SKM-1 treated with dmso at 0.1 percent for 144 hours (cell line): Measurements from ENCODE around the gene SMAD6.

Experiments
- DNase-seq: peaks from one replicate; lab custom pipeline; 2025; ENCODE audit not compliant: unreplicated experiment; lab: John Stamatoyannopoulos, UW

Gene SMAD6

DNA sequence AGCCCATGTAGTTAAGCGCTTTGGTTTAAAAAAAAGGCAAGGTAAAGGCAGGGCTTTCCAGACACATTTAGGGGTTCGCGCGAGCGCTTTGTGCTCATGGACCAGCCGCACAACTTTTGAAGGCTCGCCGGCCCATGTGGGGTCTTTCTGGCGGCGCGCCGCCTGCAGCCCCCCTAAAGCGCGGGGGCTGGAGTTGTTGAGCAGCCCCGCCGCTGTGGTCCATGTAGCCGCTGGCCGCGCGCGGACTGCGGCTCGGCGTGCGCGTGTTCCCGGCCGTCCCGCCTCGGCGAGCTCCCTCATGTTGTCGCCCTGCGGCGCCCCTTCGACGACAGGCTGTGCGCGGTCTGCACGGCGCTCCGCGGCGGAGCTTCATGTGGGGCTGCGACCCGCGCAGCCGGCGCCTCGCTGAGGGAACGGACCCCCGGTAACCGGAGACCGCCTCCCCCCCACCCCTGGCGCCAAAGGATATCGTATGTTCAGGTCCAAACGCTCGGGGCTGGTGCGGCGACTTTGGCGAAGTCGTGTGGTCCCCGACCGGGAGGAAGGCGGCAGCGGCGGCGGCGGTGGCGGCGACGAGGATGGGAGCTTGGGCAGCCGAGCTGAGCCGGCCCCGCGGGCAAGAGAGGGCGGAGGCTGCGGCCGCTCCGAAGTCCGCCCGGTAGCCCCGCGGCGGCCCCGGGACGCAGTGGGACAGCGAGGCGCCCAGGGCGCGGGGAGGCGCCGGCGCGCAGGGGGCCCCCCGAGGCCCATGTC lies 927 bp downstream of the SMAD6 start:
- DNase-seq: no peak

GRCh38 chr15:66703540-66703941 lies 1.5 kb downstream of the SMAD6 start:
- DNase-seq: no peak

DNA sequence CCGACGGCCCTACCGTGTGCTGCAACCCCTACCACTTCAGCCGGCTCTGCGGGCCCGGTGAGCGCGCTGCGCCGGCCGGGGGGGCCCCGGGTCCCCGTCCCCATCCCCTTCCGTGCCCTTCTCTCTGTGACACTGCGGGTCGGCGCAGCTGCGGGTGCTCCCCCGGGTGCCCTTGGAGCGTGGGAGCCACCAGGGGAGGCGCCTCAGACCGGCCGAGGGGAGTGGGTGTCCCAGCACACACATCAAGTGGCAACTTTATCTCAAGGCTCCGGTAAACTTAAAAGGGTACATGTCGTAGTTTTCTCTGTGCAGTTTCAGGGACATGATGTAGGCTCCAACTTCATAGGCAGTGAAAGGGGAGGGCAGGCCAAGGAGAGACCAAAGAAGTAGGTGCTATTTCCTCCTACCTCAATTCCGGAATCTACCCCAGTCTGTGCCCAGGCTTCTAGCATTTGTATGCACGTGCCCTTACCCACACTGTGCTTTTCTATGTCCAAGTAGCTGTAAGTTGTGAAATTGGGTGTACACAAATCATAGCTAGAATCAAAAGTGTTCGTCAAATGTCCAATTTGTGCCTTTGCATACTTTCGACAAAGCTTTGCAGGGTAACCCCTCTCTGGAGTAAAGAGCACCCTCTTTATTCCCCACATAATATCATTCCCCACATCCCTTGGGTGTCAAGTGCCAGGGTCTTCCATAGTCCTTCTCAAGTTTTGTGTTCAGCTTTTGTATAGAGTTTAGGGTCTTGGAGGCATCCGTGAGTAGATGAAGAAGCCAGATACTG lies 2.2 kb downstream of the SMAD6 start:
- no peak for DNase-seq

DNA sequence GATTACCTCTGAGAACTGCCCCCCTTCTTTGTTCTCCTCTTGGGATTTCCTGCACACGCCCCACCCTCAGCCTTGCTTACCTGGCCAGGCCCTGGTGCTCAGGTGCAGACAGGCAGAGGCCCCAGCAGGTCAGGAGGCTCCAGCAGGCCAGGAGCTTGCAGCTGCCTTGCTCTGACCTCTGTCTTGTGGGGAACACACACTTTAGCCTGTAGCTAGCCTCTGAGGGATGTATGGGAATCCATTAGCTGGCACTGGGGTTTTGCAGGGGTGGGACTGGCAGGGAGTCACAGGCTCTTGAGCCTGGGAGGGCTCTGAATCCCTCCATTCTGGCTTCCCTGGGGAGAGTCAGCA lies 2.7 kb downstream of the SMAD6 start:
- DNase-seq: no peak

DNA sequence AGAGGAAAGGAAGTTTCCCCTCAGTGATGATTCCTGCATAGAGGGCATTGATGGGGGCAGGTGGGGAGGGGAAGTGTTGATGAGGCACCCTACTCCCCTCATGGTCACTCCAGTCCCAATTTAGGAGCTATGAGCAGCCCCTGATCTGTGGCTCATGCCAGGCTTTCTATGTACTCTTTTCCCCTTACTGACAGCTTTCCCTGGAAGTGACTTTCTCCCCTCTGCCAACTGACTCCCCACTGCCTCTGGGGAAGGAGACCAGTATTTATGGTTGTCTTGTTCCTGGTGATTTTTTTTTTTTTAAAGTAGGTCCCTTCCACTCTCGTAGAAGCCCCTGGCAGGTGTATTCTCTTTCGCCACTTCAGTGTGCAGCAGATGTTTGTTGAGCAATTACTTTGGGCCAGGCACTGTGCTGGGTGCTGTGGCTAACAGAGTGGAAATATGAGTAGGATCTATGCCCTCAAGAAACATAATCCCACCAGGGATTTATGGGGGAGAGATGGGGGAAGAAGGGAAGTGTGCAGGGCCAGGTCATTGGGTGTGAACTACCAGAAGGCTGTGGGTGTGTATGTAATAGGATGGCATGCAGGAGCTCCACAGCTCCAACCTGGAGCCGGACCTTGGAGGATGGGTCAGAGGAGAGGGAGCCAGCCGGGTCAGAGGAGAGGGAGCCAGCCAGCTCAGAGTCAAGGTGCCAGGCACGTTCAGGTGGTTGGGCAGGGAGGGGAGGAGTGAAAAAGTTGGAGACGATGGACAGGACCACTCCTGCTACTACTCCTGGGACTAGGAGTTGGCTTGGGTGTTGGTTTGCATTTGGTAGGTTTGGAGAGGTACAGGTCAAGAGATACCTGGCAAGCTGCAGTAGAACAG lies 3.5 kb downstream of the SMAD6 start:
- DNase-seq: no peak

GRCh38 chr15:66706225-66706732 lies 4.2 kb downstream of the SMAD6 start:
- no peak for DNase-seq

DNA sequence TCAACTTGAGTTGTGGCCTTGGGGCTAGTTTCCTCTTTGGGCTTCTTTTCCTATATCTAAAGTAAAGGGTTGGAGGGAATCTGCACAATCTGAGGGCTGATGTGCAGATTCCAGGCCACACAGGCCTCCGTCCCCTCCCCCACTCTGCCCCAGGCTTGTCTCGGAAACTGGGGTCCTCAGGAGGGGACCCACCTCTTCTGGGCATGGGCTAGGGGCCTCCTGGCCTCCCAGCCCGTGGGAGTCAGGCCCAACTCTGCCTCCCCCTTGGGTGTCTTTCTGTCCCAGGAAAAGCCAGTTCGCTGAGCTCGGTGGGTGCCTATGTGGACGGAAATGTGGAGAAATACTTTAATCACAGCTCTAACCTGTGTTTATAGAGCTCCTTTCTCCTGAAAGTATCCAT lies 4.8 kb downstream of the SMAD6 start:
- no peak for DNase-seq

DNA sequence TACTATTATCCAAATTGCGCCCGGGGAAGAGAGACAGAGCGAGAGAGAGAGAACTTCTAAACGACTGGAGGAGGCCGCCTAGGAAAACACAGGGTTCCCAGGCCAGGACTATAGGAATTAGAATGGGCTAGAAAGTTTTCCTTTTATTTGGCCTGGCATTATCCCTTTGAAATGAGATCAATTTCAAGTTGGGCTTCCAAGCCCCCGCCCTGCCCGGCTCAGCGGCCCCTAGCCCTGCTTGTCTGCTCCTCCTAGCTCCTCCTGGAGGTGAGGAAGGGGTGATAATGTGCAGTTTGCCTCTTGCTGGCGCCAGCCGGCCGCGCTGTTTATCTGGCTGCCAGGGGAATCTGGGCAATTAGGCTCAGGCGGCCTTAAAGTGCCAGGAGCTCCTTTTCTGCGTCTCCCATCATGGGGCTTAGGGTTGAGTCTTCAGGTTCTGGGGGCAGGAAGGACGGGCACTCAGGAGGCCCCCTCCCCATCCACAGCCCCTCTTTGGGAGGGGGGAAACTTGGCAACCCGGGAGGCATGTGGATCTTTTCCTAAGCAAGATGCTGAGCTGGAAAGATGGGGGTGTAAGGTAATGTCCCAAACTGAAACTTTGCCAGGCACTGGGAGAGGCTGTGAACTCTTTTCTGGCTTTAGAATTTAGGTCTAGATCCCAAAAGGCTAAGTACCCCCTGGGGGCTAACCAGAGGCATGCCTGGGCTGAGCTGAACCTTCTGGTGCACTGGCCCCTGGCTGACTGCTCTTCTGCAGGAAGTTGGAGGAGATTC lies 5.5 kb downstream of the SMAD6 start:
- DNase-seq: no peak

DNA sequence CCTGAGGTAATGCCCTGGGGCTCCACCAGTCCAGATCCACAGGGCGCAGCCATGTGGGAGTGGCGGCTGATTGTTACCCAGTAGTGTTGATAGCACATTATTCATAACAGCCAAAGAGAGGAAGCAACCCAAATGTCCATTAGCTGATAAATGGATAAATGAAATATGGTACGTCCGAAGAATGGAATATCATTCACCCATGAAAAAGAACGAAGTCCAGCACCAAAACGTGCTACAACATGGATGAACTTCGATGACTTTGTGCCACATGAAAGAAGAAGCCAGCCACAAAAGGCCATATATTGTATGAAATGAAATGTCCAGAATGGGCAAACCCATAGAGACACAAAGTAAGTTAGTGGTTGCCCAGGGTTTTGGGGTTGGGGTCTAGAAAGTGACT lies 6.4 kb downstream of the SMAD6 start:
- no peak for DNase-seq

DNA sequence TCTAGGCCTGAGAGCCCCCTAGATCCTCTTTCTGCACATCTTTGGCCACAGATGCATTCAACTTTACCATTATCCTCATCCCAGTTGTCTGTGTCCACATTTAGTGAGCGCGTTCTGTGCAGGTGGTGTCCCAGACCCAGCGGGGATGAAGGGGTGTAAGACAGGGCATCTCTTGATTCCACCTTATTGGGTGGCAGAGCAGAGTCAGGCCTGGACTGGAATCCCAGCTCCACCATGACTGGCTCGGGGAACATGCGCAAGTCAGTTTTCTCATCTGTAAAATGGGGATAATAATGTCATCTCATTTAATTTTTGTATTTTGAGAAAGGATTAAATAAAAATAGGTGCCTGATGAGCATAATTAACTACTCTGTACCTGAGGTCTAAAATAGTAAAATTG lies 7.8 kb downstream of the SMAD6 start:
- no peak for DNase-seq

DNA sequence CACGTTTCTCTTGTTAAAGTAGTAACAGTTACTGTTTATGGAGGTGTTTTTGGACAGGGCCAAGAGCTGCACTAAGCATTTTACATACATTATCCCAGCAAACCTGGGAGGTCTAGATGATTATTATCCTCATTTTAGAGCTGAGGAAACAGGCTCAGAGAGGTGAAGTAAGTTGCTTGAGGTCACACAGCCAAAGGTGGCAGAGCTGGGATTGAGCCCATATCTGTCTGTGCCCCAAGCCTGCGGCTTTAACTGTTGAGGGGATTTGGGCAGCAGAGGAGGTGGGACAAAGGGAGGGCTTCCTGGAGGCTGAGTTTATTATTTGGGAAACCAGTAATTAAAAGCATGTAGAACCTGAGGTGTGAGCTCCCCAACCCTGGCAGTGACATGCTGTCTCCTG lies 9.2 kb downstream of the SMAD6 start:
- DNase-seq: no peak

DNA sequence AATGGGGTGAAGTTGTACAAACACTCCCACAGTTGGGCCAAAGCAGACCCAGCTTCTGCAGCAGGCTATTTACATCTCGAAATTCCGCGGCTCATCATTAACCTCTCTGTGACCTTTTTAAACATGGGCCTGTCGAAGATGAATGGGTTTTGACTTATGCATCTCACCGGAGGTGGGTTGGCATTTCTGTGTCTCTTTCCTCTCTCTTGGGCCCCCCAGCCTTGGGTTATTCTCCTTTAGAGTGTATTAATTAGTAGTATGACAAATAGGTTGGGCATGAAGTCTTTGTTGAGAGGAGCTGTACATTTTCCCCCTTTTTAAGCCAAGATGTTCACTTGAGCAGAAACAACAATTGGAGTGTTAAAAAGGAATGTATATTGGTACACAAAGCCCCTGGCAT lies 9.8 kb downstream of the SMAD6 start:
- DNase-seq: no peak

DNA sequence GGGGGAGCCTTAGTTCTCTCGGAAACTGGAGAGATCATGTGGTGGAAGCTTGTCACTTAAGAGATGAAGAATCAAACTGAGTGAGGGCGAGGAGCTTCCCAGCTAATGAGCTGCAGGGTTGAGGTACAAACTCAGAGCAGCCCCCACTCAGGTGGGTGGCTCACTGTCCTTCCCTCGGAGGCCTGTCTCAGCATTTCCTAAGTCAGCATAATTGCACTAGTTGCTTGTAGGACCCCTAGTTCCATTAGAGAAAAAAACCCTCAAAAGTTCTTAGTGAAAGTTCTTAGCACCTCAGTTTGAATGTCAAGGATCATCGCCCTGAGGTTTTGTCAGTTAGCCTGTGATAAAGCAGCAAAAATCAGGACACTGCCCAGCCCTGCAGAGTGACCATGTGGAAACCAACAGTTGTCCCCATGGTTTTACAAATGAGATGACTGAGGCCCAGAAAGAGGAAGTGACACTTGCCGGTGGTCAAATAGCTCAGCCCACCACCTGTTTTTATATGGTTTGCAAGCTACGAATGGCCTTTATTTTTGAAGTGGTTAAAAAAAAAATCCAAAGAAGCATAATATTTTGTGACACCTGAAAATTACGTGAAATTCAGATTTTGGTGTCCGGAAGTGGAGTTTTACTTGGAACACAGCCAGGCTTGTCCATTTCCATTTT lies 11.9 kb downstream of the SMAD6 start:
- DNase-seq: no peak

DNA sequence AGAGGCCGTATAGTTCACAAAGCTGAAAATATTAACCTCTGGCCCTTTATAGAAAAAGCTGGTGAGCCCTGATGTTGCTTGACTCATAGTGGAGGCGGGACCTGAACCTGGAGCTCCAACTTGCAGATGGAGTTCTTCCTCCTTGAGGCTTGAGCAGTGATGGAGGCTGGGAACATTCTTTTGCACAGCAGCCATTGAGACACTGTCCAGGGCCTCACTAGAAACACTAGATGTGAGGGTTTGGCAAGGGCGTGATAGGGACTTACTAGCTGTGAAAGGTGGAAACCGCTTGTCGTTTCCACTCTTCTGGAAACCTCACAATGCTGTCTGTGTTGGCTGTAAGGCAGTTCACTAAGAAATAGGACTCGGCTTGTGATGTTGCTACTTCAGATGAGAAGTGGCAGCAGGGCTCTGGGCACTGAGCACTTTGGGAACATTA lies 12.5 kb downstream of the SMAD6 start:
- DNase-seq: no peak

GRCh38 chr15:66715181-66715624 lies 13.2 kb downstream of the SMAD6 start:
- no peak for DNase-seq

DNA sequence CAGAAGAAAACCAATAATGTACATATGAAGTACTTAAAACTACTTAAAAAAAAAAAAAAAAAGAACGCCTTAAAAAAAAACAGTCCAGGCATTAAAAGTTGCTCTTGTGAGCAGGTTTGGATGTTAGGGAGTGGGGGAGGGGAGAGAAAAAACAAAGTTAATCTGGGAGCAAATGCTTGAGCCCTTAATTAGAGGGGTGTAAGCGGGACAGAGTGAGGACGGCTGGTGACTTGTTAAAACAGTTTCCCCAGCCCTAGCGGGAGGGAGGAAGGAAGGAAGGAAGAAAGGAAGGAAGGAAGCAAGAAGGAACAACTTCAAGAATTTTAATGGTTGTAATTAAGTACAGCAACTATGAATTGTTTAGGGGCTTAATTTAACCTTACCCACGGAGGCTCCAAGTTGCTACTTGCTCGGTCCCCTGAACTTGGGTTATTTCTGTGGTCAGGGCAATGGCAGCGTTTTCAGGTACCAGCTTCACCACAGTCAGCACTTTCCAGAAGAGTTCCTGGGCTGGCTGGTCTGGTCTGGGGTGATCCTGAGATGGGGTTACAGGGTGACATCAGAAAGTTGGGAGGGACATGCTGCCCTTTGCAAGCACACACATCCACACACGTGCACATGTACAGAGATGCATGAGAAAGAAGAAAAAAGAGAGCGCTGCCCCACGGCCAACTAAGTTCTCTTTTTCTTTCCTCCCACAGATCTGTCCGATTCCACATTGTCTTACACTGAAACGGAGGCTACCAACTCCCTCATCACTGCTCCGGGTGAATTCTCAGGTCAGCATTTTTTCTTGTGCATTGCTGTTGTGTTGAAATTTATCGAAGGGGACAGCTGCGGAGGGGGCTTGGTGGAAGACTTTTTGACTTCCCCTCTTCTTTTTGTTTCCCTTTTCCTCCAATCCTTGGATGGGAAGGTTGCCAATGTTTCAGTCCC lies 14.0 kb downstream of the SMAD6 start:
- DNase-seq: no peak

DNA sequence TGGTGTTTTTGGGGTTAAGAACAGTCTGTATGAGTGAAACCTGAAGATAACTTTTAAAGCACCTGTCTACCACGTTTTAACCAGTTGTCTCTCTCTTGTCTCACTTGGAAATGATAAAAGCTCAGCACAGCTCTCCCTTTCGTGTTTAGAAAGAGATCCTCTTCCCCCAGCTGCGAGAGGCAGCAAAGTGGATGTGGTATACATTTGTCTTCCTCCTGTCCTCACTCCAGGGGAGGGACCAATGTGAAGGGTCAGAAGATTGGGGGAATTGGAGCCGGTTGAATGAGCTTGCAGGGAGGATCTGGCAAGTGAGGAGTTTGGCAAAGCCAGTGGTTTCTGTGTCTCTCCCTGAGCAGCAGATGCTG lies 14.6 kb downstream of the SMAD6 start:
- DNase-seq: no peak

- DNase-seq: no peak
These were observed 16.4 kb downstream of the SMAD6 start for GRCh38 chr15:66718220-66718988.
